GM12892 (cell line): ENCODE measurements around the gene WNT3.

Experiments
- POLR2A ChIP-seq: IDR thresholded peaks from 2 replicates; pipeline ENCODE4 v1.6.1; 2011; ENCODE audit warnings: low read depth, low read length, control low read depth
- POLR2AphosphoS5 ChIP-seq: IDR thresholded peaks from 2 replicates; pipeline ENCODE4 v1.6.1; 2011; ENCODE audit warnings: low read depth, low read length, control low read depth

- TF ChIP-seq POLR2A (no peak), POLR2AphosphoS5 (no peak)
These were observed 54.3 kb downstream of the WNT3 start for GRCh38 chr17:46764000-46764708.
